PC-3 (cell line): ENCODE measurements around the gene DRAXIN.

Experiments used
- CTCF ChIP-seq: fragments of 300-600 bp; sonication (generic); conservative IDR thresholded peaks from 2 replicates; pipeline ENCODE4 v1.5.1; 2017; ENCODE audit warnings: antibody characterized with exemption, low read depth, mild to moderate bottlenecking, low read length
- EZH2 ChIP-seq: fragments of 300-600 bp; sonication (generic); IDR thresholded peaks from one replicate; pipeline ENCODE4 v1.6.1; 2017; ENCODE audit warnings: antibody characterized with exemption, mild to moderate bottlenecking, low read length; ENCODE audit not compliant: unreplicated experiment
- EZH2phosphoT487 ChIP-seq: fragments of 300-600 bp; sonication (generic); IDR thresholded peaks from 2 replicates; pipeline ENCODE4 v1.6.1; 2018; ENCODE audit warnings: mild to moderate bottlenecking, antibody characterized with exemption, low read length, borderline replicate concordance

GRCh38 chr1:11682799-11683198 lies 8.7 kb upstream of the DRAXIN start:
- TF ChIP-seq CTCF (no peak), EZH2 (no peak), EZH2phosphoT487 (no peak)
